Mucosa of descending colon (tissue), 3 donors: Measurements from ENCODE around the gene ATF7IP. TPM values are rescaled to one million over a fixed set of nuclear protein-coding genes. Genes with fewer than 3 reads are reported as not detected.
A peak's percentile ranks its signal among the peaks of the same experiment; 100 is the strongest.
"Not testable (repeated sequence)": the region's sequence is repeated elsewhere in the genome, so short reads cannot be mapped to it uniquely, and the experiment has no call there.

ENCODE experiments used
- ATAC-seq: fragments of 200-7000 bp; cut with Tn5 transposase; one replicate; pipeline ENCODE4 v1.9.1; 2020; ENCODE audit warnings: mild to moderate bottlenecking, moderate library complexity
- DNase-seq, 3 donors: peaks; one replicate each; pipeline ENCODE4 v3.0.0-alpha.2; 2020
- H3K36me3 ChIP-seq: fragments of 200-600 bp; one replicate; pipeline ENCODE4 v1.8.0; 2021; ENCODE audit warnings: low read depth, mild to moderate bottlenecking
- H3K4me1 ChIP-seq: fragments of 200-600 bp; one replicate; pipeline ENCODE4 v1.8.0; 2021; ENCODE audit warnings: low read depth, mild to moderate bottlenecking
- H3K4me3 ChIP-seq: fragments of 200-600 bp; one replicate; pipeline ENCODE4 v1.8.0; 2021; ENCODE audit warnings: mild to moderate bottlenecking
- H3K9me3 ChIP-seq: fragments of 200-600 bp; one replicate; pipeline ENCODE4 v1.8.0; 2021; ENCODE audit warnings: mild to moderate bottlenecking
- CTCF ChIP-seq: fragments of 200-600 bp; IDR thresholded peaks from one replicate; pipeline ENCODE4 v1.8.0; 2022; ENCODE audit warnings: antibody characterized with exemption, mild to moderate bottlenecking
- intact Hi-C, 2 donors: fragments of 100-400 bp; cut with DNase I in 1 of 2; cut with micrococcal nuclease in 1 of 2; formaldehyde crosslinking; loops; one replicate each; pipeline versions ENCODE4 v1.11.0 to v1.11.1; 2022; cut with DNase I, micrococcal nuclease
- total RNA-seq, 3 donors: library from RNA; stranded (reverse); fragmentation: NEBNext Ultra II Directional in 2 of 3; extraction: Animal tissue kit (Norgen Biotek cat#: 25700) in 2 of 3; gene quantifications; one replicate each; pipeline versions ENCODE4 v1.2.1 to v1.2.4, GENCODE V29; 2021 to 2023
- donor health status: DM: no; HTN: no; CAD: no; lungs with moderate emphysema.
- donor health status: DM: no; HTN: no; CAD: no.
- donor health status: DM: no; HTN: yes; CAD: no.

ATF7IP gene
- total RNA-seq, 3 donors from 2014 or later: 40.3 to 84.1 (median 63.2) TPM

- H3K4me3 ChIP-seq: no peak overlapping the region
- no peak for DNase-seq
- intact Hi-C loops: no loop called here
- no peaks in the 10 kb centered on the region for H3K36me3 ChIP-seq
- TF ChIP-seq CTCF: no peak
- no peaks in the 10 kb centered on the region for H3K9me3 ChIP-seq
- ATAC-seq: peak; percentile 41
- peaks cover 17% of the 10 kb centered on the region for H3K4me1 ChIP-seq
Observed at GRCh38 chr12:14403293-14403692, 37.8 kb downstream of the ATF7IP start.

- peak in 1 of 3 donors; percentile 62 for DNase-seq
- peak; percentile 88 for ATAC-seq
- H3K36me3 ChIP-seq: no peaks in the 10 kb centered on the region
- peaks cover 17% of the 10 kb centered on the region for H3K4me1 ChIP-seq
- TF ChIP-seq CTCF: no peak
- H3K4me3 ChIP-seq: no peak overlapping the region
- H3K9me3 ChIP-seq: no peaks in the 10 kb centered on the region
- intact Hi-C loops: no loop called here
Observed at GRCh38 chr12:14403711-14404196, 38.3 kb downstream of the ATF7IP start.

- H3K4me3 ChIP-seq, H3K36me3 ChIP-seq, H3K9me3 ChIP-seq, intact Hi-C loops, ATAC-seq, DNase-seq: not testable (repeated sequence)
- peaks cover 17% of the 10 kb centered on the region for H3K4me1 ChIP-seq
Observed at GRCh38 chr12:14405407-14405806, 39.9 kb downstream of the ATF7IP start.

- TF ChIP-seq CTCF: no peak
- no peak for DNase-seq
- no peak overlapping the region for H3K4me3 ChIP-seq
- H3K36me3 ChIP-seq: no peaks in the 10 kb centered on the region
- peaks cover 17% of the 10 kb centered on the region for H3K4me1 ChIP-seq
- ATAC-seq: no peak
- H3K9me3 ChIP-seq: no peaks in the 10 kb centered on the region
- intact Hi-C loops: no loop called here
Observed at GRCh38 chr12:14408208-14408607, 42.7 kb downstream of the ATF7IP start.

- ATAC-seq (no peak), DNase-seq (no peak)
- no peaks in the 10 kb centered on the region for H3K36me3 ChIP-seq
- no peak for TF ChIP-seq CTCF
- H3K4me3 ChIP-seq: no peak overlapping the region
- H3K4me1 ChIP-seq: peaks cover under 1% of the 10 kb centered on the region
- no peaks in the 10 kb centered on the region for H3K9me3 ChIP-seq
- intact Hi-C loops: no loop called here
Observed at GRCh38 chr12:14410177-14410576, 44.7 kb downstream of the ATF7IP start.

- intact Hi-C loops: no loop called here
- H3K4me1 ChIP-seq: peaks cover 5% of the 10 kb centered on the region
- TF ChIP-seq CTCF: no peak
- ATAC-seq: peak; percentile 53
- no peaks in the 10 kb centered on the region for H3K36me3 ChIP-seq
- H3K9me3 ChIP-seq: no peaks in the 10 kb centered on the region
- H3K4me3 ChIP-seq: no peak overlapping the region
- DNase-seq: no peak
Observed at GRCh38 chr12:14410841-14411569, 45.5 kb downstream of the ATF7IP start.
